GM04503 (cell line): ENCODE measurements around the gene MTA1.

Source experiments
- DNase-seq: peaks from one replicate; pipeline ENCODE4 v3.0.0-alpha.2; 2012; ENCODE audit warnings: low read depth

The MTA1 gene

DNA sequence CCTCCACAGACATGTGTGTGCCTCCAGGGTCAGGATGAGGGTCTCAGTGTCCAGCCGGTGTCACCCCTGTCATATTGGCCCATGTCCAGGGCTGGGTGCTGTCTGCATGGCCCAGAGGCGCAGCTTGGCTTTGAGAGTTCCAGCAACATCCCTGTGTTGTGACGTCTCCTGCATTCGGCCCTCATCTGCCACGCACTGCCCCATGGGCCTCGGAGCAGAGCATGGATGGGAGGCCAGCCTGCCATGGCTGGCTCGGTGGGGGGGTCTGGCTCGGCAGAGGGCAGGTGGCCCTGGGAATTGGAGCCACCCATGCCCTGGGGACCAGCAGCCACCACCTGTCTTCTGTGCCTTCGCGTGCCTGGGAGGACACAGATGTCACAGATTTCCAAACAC, 32.1 kb upstream of the MTA1 start:
- no peak for DNase-seq

DNA sequence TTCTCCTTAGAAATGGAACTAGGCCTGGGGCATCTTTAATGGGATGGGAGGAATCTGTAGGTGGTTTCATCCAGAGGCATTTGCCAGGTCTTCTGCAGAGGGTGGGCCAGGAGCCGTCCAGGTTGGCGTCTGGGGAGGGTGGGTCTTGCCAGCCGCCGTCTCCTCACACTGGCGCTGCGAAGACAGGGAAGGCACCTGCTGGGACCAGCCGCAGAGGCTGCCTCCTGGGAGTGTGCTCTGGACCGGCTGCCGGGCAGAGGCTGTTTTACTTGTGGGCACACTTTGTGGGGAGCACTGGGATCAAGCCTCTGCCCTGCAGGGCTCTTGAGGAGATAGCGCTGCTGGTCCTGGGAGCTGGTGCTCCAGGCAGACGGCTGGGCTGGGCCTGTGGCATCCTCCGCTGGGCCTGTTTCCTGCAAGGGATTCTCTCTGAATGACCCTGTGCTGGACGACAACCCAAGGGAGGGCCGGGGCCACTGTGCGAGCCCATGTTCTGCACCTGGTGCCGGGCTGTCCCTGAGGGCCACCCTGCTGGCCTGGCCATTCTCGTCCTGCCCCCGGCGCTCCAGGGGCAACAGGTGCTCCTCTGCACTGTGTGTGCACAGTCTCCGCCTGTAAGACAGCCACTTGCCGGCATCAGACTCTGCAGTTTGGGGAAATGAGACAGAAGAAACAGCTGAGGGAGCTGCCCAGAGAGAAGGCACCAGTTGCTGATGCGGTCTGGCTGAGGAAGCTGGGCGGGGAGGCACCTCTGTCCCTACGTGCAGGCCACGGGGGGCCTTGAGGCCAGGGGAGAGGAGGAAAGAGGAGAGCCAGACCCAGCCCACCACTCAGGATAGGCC, 31.3 kb upstream of the MTA1 start:
- DNase-seq, result no peak

DNA sequence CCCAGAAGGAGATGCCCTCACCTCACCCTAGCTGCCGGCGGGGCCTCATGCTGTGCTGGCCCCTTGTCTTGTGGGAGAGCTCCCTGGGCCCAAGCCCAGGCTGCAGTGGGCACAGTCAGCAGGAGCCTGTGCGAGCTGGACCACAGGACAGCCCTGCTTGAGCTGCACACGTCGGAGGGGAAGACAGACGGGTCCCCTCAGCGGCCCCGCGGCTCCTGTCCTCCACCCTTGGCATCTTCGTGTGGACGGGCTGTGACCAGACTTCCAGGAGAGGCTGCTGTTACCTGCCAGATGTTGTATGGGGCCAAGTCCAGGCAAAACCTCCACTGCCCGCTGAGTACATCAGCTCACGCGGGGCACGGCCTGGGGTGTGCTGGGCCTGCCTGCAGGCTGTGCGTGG, 30.7 kb upstream of the MTA1 start:
- no peak for DNase-seq

DNA sequence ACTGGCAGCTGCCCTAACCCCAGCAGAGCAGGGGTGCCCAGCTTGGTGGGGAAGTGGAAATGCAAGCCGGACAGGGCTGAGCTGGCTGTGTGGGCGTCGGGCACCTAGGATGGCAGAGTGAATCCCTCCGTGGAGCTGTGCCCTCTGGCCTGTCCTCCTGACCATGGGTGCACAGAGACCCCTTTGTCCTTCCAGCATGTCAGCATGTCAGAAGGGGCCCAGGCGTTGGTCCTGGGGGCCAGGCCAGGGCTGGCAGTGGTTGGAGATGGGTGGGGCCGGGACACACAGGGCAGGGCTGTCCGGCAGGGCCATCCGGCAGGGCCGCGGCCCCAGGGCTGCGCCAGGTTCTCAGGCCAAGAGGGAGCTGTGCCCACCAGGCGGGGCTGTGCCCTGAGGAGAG, 30.1 kb upstream of the MTA1 start:
- no peak for DNase-seq

DNA sequence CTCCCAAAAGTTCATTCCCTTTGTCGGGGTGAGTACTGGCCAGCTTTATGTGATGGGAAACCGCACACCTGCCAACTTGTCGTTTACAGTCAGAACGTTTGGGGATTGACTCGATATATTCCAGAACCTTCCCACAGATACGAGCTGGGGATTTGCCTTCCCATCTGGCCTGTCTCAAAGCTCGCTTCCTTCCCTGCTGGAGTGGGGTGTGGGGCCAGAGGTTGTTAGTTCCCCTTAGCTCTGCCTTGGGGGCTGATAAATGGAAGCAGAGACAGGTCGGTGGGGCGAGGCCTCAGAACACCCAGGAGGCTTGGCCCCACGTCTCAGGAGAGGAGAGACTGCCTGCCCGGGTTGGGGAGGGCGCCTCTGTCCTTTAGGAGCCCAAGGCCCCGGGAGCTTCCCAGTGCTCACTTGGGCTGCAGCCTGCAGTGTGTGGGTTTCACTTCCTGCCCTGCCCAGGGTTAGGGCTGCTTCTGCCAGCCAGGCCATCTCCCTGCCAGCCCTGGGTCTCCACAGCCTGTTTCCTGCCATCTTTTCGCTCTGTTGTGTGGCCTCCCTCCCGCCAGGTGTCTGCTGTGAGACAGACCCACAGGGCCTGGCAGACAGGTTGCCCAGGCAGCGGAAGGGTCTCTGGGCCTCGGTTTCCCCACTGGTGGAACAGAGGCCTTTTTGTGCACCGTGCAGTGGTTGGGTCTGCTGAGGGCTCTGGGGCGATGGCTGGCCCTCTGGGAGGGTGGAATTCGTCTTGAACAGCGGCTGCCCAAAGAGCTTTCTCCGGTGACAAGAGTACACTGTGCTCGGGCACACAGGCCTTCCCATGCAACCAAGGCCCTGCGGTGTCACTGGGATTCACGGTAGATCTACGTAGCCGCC, 29.4 kb upstream of the MTA1 start:
- no peak for DNase-seq

DNA sequence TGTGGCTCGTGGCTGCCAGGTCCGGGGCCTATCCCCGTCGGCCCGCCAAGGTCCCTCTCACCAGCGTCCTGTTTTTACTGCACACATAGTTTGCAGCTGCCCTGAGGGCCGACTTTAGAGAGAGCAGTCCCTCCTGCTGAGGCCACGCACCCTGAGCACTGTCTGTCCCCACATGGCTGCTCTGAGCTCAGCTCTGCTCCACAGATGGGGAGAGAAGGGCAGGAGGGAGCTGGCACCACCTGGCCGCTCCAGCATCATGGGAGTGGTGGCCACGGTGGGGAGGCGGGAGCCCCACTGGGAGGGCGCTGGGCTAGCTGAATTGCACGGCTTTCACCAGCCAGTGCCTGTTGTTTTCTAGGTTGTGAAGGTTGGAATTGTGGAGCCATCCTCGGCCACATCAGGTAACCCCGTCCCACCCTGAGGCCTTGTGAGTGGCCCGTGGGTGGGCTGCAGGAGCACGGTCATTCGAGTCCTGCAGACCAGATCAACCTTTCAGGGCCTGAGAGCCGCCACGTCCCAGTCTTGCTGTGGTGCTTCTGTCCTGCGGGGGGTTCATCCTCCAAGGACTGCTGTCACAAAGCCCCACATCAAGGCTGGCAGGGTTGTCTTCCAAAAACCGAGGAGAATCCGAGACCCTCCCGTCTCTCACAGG, 28.7 kb upstream of the MTA1 start:
- no peak for DNase-seq

DNA sequence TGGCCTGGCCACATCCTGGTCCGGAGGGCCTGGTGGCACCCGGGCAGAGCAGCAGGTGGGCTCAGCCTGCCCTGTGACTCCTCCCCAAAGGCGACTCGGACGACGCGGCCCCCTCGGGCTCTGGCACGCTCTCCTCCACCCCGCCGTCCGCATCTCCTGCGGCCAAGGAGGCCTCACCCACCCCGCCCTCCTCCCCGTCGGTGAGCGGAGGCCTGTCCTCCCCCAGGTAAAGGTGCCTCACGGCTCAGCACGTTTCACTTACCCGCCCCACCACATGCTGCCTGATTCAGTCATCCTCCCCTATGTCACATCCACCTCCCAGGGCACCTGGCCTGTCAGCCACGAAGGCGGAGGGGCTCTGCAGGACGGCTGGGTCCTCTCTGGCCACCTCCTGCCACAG, 28.1 kb upstream of the MTA1 start:
- no peak for DNase-seq

DNA sequence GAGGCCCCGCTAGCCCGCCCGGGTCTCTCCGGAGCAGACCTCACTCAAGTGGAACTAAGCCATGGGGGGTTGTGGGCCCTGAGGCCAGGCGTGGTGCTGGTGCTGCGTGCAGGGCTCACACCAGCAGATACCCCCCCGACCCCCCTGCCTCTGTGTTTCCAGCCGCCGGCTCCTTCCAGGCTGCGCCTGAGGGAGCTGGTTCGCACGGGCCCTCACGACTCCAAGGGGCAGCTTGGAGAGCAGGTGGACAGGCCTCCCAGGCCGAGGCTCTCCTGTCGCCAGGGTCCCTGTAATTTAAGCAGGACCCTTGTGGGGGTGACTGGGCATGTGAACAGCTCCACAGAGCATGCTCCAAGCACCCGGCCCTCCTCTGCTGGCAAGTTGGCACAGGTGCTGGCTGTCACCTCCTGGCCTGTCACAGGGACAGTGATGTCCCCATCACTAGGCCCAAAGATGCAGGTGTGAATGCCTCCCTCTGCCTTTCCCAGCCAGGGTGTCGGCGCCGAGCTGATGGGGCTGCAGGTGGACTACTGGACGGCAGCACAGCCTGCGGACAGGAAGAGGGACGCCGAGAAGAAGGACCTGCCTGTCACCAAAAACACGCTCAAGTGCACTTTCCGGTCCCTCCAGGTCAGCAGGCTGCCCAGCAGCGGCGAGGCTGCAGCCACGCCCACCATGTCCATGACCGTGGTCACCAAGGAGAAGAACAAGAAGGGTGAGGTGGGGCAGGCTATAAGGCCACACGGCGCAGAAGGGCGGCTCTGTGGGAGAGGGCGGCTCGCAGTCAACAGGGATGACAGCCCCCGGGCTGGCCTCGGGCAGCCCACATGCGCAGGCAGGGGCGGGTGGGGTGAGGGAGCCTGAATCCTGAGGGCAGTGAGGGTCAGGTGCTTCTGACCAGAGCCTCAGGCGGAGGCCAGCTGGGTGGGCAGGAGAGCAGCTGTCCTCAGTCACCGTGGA, 27.2 kb upstream of the MTA1 start:
- no peak for DNase-seq

DNA sequence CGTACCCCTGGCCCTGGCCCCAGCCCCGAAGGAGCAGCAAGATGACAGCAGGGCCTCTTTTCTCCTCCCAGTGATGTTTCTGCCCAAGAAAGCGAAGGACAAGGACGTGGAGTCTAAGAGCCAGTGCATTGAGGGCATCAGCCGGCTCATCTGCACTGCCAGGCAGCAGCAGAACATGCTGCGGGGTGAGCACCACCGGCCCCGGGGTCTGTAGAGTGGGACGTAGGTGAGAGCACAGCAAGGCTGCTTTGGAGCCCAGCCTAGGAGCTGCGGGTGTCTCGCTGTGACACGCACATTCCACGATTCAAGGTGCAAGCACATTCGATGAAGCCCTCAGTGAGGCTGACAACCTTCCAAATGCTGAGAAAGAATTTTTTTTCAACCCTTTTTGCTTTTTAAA, 26.5 kb upstream of the MTA1 start:
- DNase-seq, result no peak

DNA sequence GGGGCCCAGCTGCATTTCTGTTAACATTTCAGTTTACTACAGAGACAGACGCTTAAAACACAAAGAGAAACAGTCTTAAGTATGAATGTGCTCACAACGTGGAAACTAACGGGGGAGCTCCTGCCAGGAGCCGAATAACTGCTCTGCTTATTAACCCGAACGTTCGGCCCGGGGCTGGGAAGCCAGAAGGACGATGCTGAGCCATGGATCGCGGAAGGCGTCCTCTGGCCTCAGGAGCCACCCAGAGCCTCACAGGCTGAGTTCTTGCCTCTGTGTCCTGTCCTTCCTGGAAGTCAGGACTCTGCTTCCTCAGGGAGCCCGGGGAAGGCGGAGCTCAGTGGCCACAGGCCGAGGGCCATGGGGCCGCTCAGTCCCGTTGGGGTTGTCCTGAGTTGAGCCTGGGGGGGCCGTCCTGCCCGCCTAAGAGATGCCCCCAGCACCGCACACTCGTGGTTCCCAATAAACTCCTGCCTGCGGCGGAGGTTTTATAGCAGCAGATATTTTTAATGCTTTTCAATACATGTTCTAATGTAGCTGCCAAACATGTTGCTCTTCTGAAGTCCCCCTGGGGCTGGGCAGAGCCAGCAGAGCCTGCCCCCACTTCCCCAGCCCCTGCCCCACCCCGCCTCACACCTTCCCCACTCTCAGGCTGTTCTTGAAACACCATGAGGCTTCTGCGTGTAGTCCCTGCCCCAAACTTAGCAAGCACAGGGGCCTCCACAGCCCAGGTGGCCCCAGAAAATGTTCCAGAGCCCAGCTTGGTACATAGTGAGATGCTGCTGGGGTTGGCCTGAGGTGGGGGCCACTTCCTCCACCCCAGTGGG, 24.7 kb upstream of the MTA1 start:
- no peak for DNase-seq

DNA sequence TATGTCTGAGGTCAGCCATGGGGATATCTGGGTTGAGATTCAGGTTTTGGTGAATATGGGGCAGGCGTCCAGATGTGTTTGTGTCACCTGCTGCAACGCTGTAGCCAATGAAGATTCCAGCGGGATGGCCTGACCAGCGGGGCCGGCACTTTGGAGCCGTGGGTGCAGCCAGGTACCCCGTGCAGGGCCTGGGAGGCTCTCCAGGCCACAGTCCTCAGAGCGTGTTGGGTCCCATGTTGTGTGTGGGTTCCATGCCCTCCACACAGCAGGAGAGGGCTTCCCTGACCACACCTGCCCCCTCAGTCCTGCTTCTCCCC, 24.1 kb upstream of the MTA1 start:
- no peak for DNase-seq

DNA sequence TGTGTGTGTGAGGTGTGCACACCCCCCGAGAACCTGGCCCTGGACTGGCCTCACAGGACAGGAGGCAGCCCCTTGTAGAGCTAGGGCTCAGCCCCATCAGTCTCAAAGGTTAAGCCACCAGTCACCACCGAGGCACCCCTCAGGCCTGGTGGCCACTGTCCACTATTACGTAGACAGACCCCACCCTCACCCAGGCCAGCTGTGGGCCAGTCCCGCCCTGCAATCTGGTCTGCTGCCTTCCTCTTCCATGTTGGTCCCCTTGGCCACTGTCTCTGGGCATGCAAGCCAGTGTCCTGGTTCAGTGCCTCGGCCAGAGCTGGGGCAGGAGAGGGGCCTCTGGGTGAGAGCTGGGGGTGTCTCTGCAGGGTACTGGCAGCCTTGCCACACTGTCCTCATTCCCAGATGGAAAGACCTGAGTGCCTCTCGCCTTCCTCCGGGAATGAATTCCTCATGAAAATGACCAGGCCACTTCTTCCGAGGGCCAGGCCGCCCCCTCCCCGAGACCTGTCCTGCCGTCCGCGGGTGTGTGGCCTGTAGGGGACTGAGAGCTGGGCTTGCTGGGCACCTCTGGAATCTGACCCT, 22.2 kb upstream of the MTA1 start:
- DNase-seq, result no peak

DNA sequence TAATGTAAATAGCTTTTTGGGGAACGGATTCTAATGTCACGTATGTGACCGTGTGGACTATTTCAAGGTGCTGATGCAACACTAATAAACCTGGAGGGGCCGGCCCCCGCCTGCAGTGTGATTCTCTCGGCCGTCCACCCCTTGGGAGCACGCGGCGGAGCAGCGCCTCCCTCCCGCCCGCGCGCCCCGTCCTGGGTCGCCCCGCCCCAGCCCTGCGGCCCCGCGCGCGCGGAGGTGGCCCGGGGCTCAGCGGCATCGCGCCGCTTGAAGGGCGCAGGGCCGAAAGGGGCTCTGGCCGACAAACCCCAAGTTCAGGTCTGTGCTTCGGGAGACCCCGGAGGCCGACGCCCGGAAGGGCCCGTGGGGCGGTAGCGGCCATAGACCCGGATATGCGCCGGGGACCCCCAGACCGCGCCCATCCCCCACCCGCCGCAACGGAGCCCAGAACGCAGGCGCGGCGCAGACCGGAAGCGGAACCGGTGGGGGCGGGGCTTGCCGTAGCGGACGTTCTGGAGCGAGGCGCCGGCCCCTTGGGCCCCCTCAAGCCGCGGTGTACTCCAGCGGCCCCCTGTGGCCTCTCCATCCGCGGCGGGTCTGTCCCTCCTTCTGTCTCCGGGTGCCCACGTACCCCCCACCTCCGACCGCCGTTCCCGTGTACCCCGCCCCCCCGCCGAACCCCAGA, 21.4 kb upstream of the MTA1 start, which contains the start of gene TEX22:
TEX22 (plus strand) TSS at position 495 of the 682 bp plus-strand sequence. CDS start 803 bp downstream, outside the sequence.
- DNase-seq, result no peak

DNA sequence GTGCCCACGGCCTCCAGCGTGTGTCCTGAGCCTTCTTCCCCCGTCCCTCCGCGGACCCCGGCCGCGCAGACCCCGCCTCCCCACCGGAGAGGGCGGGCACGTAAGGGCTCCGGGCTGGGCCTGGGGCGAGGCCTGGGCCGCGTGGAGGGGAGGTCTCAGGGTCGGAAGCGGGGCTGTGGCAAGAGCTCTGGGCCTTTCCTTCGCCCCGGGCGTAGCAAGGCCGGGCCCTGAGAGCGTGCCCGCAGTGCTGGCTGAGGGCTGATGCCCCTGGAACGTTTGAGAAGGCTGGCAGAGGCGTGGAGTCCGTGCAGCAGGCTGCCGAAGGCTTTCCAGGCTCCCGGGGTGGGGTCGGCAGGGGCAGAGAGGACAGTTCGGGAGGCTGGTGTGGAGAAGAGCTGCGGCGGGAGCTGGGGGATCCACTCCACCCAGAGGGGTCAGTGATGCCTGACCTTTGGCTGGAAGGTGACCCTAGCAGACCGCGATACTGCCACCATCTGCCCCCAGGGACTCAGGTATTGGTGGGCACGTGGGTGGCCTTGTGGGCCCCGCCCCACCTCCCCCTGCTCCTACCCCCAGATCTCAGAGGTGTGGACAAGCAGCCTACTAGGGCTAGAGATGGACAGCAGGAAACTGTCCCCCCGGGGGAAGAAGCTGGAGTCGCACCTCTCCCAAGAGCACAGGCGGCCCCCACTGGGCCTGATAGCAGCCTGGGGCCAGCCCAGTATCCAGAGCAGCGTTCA, 20.7 kb upstream of the MTA1 start:
- DNase-seq, result no peak

DNA sequence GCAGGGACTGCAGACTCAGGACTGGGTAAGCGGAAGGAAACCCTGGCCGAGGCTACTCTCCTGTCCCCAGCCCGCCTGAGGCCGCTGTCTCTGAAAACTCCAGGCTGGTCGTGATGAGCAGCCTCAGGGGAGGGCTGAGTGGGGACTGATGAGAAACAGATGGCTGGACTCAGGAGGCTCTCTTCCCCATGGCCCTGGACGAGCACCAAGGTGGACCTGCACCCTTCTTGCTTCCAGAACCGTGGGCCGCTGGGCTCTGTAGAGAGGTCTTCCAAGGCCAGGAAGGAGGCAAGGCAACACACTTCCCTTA, 20.2 kb upstream of the MTA1 start:
- DNase-seq, result no peak

DNA sequence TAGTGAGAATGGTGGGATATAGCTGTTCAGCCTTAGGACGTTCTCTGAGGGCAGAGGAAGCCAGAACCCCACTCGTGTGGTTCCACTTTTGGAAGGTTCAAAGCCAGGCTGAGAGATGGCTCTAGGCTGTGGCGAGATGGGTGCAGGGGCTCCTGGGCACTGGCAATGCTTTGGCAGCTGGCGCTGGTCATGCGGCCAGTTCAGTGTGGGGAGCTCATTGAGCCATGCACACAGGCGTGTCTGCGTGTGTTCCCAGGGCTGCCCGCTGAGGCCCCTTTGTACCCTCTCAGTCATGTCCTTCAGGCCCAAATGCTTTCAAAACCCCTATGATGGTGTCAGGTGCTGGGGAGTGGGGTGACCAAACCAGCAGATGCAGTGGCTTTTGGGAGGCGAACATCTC, 19.6 kb upstream of the MTA1 start:
- DNase-seq, result no peak

DNA sequence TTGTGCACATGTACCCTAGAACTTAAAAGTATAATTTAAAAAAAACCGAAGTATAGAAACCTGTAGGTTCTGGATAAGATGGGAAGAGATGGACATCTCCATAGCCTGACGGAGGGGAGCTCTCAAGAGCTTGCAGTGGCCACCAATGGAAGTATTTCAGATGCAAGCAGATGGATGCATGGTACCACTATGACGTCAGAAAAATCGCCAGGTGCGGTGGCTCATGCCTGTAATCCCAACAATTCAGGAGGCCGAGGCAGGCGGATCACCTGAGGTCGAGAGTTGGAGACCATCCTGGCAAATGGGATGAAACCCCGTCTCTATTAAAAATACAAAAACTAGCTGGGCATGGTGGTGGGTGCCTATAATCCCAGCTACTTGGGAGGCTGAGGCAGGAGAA, 17.9 kb upstream of the MTA1 start:
- no peak for DNase-seq

DNA sequence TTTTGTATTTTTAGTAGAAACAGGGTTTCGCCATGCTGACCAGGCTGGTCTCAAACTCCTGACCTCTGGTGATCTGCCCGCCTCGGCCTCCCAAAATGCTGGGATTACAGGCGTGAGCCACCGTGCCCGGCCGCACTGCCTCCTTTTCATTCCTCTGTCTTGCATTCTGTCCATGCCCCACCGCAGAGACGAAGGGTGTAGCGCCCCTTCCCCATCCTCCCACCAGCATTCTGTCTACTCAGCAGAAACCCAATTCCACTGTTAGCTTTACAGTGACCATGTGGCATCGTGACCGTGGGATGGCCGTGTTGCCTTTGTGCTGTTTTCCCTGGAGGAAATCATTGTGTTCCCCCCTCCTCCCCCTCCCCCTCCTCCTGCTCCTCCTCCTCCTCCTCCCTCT, 11.0 kb upstream of the MTA1 start:
- DNase-seq, result no peak

DNA sequence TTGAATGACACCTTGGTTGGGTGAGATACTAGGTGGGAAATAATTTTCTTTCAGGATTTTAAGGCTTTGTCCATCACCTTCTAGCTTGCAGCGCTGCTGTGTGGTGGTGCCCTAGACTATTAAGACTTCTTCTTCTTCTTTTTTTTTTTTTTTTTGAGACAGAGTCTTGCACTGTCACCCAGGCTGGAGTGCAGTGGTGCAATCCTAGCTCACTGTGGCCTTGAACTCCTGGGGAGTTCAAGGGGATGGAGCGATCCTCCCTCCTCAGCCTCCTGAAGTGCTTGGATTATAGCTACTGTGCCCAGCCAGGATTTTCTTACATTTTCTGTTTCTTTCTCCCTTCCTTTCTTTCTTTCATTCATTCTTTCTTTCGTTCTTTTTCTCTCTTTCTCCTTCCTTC, 10.3 kb upstream of the MTA1 start:
- no peak for DNase-seq
